AG09309 (cell line): ENCODE results near the gene FLT4.

Experiments
- DNase-seq: peaks from one replicate; pipeline ENCODE4 v3.0.0-alpha.2; 2010; ENCODE audit warnings: low read depth
- H3K4me3 ChIP-seq: 2 replicates; pipeline ENCODE4 v1.5.1; 2011; ENCODE audit warnings: mild to moderate bottlenecking, low read depth, low read length, moderate library complexity; ENCODE audit not compliant: control insufficient read depth
- TF ChIP-seq, protein P1 (sequence below): IDR thresholded peaks from 2 replicates; pipeline ENCODE4 v1.5.1; 2011; ENCODE audit warnings: mild to moderate bottlenecking, low read depth, low read length, inconsistent platforms; ENCODE audit not compliant: insufficient read depth, control insufficient read depth; ENCODE audit errors: missing control alignments

The FLT4 gene

DNA sequence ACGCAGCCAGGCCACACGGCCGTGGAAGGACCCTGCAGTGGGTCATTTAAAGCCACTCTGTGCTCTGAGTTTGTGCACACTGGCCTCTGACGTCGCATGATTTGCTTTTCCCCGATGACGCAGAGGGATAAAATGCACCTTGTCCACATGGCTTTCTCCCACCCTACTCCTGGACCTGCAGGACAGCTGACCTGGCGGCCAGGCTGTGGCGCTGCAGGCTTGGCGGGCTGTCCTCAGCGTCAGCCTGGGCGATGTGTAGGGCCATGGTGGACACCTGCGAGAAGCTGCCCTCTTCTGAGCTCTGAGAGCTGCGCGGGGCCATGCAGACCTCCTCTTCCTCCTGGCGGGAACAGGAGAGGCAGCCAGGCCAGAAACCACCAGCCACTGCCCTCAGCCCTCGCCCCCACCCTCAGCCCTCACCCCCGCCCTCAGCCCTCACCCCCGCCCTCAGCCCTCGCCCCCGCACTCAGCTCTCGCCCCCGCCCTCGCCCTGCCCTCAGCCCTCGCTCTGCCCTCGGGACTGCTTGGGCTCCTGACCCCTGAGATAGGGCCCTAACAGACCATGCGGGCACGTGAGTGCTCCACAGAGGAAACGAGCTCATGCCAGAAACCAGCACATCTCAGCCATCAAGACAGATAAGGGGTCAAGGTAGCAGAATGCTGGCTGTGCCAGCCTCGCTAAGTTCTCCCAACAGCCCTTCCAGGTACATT, 38.1 kb downstream of the FLT4 start:
- no peak for DNase-seq
- no peak overlapping the region for H3K4me3 ChIP-seq
- TF ChIP-seq, protein P1, sequence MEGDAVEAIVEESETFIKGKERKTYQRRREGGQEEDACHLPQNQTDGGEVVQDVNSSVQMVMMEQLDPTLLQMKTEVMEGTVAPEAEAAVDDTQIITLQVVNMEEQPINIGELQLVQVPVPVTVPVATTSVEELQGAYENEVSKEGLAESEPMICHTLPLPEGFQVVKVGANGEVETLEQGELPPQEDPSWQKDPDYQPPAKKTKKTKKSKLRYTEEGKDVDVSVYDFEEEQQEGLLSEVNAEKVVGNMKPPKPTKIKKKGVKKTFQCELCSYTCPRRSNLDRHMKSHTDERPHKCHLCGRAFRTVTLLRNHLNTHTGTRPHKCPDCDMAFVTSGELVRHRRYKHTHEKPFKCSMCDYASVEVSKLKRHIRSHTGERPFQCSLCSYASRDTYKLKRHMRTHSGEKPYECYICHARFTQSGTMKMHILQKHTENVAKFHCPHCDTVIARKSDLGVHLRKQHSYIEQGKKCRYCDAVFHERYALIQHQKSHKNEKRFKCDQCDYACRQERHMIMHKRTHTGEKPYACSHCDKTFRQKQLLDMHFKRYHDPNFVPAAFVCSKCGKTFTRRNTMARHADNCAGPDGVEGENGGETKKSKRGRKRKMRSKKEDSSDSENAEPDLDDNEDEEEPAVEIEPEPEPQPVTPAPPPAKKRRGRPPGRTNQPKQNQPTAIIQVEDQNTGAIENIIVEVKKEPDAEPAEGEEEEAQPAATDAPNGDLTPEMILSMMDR: no peak

DNA sequence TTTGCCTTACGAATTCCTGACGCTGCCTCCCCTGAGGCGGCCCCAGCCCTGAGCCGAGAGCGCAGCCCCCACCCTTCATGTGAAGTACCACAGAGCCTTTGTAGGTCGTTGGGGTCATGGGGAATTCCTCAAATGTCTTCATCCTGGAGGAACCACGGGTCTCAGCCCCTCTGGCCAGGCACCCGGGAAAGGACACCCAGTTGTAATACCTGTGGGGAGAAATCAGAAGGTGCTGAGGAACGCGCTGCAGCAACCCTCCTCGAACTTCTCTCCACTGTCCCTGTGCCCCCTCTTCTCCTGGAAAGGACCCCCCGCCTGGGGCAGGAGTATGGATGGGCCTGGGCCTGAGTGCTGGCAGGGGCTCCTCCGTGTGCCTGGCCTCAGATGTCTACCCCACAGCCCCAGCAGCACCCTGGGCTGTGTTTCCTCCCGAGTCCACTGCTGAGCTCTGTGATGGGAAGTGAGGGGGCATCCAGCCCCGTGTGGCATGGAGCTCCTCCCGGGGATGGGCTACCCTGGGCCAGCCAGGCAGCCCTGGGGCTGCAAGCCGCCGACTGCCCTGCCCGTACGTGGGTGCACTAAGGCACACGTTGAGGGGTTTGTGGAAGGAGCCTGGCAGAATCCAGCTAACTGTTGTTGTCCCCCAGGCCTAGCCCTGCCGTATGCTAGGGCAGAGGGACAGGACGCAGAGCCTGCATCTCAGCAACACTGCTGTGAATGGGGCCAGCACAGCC, 39.4 kb downstream of the FLT4 start:
- TF ChIP-seq, protein P1: no peak
- DNase-seq: no peak
- H3K4me3 ChIP-seq: no peak overlapping the region

DNA sequence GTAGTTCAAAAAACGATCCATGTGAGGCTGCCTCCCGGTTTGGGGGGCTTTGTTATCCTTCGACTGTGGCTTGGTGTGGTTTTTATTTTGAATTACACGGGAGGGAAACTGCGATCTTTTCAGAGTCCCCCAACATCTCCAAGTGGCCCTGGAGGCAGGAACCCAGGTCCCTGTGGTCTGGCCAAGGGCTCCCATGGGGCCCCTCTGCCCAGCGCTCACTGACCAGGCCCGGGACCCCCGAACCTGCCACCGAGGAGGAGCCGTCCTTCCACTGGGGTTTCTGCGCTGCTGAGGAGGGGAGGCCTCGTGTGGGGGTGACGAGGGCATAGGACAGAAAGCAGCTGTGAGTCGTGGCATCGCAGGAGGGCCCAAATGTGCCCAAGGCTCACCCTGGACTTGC, 40.0 kb downstream of the FLT4 start:
- DNase-seq: no peak
- no peak overlapping the region for H3K4me3 ChIP-seq
- TF ChIP-seq, protein P1: no peak

DNA sequence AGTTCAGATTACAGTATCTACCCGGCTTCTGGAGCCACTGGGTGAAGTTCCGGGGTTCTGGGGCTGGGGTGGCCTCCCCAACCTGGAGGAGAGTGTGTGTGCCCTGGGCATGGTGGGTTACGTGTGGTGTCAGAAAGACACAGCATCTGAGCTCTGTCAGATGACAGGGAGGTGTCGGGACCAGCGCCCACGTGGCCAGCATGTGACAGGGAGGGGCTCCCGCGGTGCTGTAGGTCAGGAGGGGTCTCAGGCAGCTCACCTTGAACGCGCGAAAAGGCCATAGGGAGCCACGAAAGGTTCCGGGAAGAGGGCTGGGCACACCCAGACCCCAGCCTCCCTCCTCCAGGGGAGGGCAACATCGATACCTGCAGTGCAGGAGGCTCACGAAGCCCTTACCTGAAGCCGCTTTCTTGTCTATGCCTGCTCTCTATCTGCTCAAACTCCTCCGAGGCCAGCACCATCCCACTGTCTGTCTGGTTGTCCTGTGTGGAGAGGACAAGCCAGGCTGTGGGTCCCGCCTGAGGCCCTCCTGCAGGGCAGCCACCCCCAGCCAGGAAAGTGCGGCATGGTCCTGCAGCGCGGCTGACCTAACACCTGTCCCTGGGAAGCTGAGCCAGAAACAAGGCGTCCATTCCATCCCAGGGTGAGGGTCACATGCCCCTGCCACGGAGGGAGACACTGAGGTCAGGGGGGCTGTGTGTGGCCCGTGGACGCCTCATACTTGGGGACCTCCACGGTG, 40.7 kb downstream of the FLT4 start:
- H3K4me3 ChIP-seq: no peak overlapping the region
- TF ChIP-seq, protein P1: no peak
- no peak for DNase-seq

DNA sequence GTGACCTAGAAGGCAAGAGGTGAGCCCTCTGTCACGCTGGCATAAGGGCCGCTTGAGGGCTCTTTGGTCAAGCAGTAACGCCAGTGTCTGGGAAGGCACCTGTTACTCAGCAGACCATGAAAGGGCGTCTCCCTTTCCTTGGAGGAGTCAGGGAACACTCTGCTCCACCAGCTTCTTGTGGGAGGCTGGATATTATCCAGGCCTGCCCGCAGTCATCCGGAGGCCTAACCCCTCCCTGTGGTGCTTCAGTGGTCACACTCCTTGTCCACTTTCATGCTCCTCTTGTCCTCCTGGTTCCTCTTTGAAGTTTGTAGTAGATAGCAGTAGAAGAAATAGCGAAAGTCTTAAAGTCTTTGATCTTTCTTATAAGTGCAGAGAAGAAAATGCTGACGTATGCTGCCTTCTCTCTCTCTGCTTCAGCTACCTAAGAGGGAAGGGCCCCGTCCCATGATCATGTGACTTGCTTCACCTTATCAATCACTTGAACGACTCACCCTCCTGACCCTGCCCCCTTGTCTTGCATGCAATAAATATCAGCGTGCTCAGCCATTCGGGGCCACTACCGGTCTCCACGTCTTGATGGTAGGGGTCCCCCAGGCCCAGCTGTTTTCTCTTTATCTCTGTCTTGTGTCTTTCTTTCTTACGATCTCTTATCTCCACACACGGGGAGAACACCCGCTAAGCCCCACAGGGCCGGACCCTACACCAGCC, 41.4 kb downstream of the FLT4 start:
- H3K4me3 ChIP-seq: no peak overlapping the region
- TF ChIP-seq, protein P1: no peak
- no peak for DNase-seq

DNA sequence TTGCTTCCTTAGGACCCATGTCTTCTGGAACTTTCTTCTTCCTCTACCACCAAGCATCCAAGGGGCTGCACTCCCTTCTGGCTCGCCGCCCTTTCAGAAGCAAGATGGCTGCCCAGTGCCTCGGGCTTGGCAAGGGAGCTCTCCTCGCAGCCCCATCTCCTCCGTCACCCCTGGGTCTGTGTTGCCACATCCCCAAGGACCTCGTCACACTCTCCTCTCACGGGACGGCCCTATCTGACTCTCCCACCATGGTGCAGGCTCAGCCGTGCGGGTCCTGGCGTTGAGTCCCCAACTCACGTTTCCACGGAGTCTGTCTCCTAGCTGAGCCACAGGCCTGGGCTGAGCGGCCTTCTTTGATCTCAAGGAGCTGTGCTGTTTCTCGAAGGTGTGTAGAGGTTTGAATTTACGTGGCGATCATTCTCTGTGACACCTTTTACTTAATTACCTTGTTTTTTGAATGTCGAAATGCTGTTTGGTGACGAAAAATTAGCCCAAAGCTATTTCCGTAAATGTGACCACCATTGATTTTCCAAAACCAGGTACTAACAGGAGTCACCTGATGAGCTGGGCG, 43.1 kb downstream of the FLT4 start:
- TF ChIP-seq, protein P1: no peak
- DNase-seq: no peak
- no peak overlapping the region for H3K4me3 ChIP-seq
